DMS53 treated with DMSO at 0.1 percent for 48 hours (cell line): Measurements from ENCODE around the gene CDKL4.
A peak's percentile ranks its signal among the peaks of the same experiment; 100 is the strongest.
"Not testable (repeated sequence)": the region's sequence is repeated elsewhere in the genome, so short reads cannot be mapped to it uniquely, and the experiment has no call there.

ENCODE experiments used
- DNase-seq: peaks from one replicate; lab custom pipeline; 2025; ENCODE audit not compliant: unreplicated experiment; lab: John Stamatoyannopoulos, UW

CDKL4 gene

DNA sequence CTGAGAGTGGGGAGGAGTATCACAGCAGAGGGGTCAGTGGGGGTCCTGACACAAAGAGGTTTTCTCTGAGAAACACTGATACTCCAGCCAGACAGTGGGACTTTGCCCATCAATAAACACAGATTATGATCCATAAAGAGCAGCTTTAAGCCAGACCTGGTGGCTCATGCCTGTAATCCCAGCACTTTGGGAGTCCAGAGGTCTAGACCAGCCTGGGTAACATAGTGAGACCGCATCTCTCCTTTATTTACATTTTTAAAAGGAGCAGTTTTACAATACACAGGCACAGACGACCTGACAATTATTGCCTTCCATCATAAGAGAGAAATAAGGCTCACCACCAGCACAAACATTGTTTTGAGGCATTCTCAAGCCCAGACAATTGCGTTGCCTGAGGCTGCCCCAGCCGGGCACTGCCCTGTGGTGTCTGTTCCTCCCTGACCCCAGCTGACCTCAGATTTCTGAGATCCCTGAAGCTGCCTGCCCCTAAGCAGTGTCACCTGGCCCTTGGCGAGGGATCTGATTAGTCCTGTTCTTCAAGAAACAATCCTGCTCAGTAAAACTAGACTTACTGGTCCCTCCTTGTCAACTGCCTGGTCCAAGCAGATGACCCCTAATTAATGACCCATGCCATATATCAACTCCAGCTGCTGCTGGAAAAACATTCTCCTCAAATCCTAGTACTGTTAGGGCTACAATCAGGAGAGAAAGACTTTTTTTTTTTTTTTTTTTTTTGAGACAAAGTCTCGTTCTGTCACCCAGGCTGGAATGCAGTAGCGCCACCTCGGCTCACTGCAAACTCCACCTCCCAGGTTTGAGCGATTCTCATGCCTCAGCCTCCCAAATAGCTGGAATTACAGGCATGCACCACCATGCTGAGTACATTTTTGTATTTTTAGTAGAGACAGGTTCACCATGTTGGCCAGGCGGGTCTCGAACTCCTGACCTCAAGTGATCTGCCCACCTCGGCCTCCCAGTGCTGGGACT is 63.5 kb downstream of the CDKL4 start:
- DNase-seq = no peak

DNA sequence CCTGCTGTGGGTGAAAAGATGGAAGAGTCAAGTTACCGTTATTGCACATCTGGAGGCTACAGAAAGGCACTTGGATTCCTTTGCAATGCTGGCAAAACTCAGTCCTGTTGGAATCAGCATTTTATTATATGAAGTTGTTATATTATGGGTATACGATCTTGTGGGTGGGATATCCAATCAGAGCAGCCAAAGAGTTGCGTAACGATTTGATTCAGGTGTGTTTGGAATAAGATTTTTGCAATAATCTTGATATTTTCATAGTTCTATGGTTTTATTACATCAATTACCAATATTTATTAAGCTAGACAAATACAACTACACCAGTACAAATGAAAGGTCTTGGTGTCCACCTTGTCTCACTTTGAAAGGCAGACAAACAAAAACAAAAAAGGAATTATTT is 65.0 kb downstream of the CDKL4 start:
- DNase-seq = no peak

DNA sequence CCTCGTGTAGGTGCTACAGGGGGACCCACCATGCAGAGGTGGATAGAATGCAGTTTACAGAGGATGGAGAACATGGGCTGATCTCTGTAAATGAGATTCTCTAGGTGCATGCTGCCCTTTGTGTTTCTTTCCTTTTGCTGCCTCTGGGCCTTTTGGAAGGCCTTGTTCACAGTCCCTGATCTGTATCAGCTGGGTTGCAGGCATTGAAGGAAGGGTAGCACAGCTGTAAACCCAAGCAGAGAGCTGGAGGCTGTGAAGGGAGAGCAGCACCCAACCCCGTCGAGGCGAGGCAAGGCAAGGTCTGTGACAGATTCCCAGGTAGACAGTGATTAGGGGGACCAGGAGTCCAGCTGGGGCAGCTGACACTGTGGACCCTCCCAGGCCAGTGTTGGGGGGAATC is 66.8 kb downstream of the CDKL4 start:
- DNase-seq = no peak

GRCh38 chr2:39175026-39175812 is 68.6 kb downstream of the CDKL4 start:
- no peak for DNase-seq

DNA sequence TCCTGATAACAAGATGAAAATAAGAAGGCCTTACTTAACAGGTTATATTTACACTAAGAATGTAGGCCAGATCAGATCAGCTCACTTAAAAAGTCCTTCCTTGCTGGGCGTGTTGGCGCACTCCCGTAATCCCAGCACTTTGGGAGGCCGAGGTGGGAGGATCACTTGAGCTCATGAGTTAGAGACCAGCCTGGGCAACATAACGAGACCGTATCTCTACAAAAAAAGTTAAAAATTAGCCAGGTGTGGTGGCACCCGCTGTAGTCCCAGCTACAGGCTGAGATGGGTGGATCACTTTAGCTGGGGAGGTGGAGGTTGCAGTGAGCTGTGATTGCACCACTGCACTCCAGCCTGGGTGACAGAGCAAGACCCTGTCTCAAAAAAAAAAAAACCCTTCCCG is 69.7 kb downstream of the CDKL4 start:
- DNase-seq = no peak

DNA sequence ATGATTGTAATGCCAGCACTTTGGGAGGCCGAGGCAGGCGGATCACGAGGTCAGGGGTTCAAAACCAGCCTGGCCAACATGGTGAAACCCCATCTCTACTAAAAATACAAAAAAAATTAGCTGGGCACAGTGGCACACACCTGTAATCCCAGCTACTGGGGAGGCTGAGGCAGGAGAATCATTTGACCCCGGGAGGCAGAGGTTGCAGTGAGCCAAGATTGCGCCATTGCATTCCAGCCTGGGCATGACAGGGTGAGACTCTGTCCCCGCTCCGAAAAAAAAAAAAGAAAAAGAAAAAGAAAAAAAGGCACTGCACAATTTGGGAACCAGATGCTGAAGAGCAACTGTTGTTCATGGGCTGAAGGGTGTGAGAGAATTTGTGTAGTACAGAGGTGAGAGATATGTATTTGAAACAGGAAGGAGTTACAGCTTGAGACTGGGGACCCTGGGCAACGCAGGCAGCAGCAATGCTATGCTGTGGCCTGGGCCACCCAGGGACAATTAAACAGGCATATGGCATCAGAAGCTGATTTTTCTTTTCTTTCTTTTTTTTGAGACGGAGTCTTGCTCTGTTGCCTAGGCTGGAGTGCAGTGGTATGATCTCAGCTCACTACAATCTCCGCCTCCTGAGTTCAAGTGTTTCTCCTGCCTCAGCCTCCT is 71.6 kb downstream of the CDKL4 start:
- DNase-seq = not testable (repeated sequence)

DNA sequence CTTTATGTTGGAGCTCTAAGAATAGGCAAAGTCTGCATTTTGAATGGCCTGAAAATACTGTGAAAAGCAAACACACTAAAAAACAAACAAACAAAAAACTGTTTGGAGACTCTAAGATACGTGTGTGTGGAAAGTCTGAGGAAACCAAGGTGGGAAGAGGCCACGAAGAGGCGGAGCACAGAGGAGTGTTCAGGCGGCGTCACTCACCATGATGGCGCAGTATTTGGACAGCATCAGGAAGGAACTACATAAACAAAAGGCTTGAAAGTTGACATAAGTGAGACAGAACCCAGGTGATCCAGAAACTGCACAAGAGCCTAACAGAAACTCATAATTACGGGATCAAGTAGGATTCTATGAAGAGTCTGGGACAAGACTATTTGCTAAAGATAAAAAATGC is 72.1 kb downstream of the CDKL4 start:
- no peak for DNase-seq

DNA sequence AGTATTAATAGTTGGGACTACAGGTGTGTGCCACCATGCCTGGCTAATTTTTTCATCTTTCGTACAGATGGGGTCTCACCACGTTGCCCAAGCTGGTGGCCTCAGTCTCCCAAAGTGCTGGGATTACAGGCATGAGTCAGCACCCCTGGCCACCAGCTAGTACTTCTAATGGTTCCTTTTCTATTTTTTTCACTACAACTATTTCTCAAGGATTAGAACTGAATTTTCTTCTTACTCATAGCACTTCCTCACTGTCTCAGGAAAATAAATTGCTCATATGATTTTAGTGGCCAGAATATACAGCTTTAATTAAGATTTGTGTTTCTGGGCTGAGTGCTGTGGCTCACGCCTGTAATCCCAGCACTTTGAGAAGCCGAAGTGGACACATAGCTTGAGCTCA is 79.7 kb downstream of the CDKL4 start:
- DNase-seq = no peak

- no peak for DNase-seq
Observed at GRCh38 chr2:39160982-39161381, 82.8 kb downstream of the CDKL4 start.

GRCh38 chr2:39159283-39159682 is 84.5 kb downstream of the CDKL4 start:
- DNase-seq = no peak

GRCh38 chr2:39158351-39158750 is 85.4 kb downstream of the CDKL4 start:
- DNase-seq = no peak

DNA sequence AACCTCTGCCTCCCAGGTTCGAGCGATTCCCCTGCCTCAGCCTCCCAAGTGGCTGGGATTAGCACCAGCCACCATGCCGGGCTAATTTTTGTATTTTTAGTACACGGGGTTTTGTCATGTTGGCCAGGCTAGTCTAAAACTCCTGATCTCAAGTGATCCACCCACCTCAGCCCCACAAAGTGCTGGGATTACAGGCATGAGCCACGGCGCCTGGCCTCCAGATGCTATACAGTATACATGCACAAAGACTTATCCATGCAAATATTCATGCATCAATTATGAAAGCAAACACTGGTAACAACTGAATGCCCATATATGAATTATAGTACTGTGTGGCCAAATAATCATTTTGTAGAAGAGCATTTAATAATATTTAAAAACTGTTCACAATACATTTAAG is 86.9 kb downstream of the CDKL4 start:
- DNase-seq = no peak

DNA sequence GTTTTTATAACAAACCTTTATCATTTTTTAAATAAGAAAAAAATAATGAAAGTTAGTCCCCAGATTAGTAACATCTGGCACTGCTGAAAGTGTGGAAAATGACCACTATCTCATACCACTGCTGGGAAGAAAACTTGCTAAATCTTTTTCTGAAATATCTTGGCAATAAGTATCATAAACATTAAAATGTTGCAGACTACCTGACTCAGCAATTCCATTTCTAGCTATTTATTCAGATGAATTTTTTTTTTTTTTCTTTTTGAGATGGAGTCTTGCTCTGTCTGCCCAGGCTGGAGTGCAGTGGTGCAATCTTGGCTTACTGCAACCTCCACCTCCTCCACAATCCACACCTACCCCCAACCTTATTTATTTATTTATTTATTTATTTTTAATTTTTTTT is 87.7 kb downstream of the CDKL4 start:
- DNase-seq = no peak

GRCh38 chr2:39155573-39155972 is 88.2 kb downstream of the CDKL4 start:
- not testable (repeated sequence) for DNase-seq

- no peak for DNase-seq
Observed at GRCh38 chr2:39154944-39155343, 88.8 kb downstream of the CDKL4 start.

DNA sequence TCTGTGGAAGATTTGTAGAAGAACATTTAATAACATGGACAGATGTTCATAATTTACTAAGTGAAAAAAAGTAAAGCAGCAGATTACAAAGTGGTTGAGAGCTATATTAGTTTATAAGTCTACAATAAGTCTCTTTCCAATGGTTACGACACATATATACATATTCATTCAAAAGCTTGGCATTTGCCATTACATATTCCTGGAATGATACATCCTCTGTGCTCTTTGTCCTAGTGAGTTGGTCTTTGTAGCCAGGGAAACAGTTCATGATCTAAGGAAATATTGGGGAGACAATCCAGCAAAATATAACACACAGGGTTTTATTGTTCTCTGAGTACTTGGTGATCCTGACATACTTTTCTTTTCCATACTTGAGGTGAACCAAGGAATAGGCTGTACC is 90.5 kb downstream of the CDKL4 start:
- DNase-seq = no peak

DNA sequence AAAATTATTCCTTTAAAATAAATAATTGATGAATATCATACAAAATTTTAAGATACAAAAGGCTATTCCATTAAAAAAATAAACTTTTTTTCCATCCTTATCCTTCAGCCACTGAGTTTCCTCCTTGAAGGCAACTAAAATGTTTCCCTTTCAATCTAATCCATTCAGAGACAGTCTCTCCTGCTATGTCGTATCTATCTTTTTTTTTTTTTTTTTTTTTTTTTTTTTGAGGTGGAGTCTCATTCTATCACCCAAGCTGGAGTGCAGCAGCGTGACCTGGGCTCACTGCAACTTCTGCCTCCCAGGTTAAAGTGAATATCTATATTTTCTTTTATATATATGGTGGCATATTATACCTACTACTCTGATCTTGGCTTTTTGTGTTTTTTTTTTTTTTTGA is 91.3 kb downstream of the CDKL4 start:
- DNase-seq = no peak

DNA sequence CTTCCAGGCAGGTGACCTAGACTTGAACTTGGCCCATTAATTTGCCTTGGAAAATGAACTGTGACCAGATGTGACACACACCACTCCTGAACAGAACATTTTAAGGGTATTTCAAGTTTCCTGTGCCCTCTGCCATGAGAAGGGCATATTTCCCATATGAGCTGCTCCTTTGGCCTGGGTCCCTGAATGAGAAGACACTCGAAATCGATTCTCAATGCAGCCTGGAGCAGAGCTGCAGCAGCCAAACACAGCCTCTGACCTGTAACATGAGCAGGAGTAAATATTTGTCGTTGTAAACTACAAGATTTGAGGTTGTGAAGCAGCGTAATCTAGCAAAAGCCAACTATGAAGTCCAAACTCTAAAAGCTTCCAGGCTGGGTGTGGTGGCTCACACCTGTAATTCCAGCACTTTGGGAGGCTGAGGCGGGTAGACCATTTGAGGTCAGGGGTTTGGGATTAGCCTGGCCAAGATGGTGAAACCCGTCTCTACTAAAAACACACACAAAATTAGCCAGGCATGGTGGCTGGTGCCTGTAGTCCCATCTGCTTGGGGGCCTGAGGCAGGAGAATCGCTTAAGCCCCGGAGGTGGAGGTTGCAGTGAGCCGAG is 92.8 kb downstream of the CDKL4 start:
- DNase-seq = peak; percentile 3

DNA sequence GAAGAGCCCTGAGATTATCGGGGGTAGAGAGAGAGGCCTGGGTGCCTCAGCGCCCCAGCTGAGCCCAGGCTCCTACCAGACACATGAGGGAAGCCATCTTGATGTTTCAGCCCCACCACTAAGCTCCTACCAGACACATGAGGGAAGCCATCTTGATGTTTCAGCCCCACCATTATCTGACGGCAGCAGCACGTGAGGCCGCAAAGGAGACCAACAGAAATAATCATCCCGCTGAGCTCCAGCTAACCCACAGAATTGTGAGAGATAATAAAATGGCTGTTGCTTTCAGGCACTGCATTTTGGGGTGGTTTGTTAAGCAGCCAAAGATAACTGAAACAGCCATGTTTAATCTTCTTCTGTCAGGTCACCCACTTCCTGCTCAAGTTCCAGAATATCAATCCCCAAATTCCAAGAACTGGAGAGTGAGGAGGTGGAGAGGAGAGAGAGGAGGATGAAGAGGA is 93.6 kb downstream of the CDKL4 start:
- no peak for DNase-seq

DNA sequence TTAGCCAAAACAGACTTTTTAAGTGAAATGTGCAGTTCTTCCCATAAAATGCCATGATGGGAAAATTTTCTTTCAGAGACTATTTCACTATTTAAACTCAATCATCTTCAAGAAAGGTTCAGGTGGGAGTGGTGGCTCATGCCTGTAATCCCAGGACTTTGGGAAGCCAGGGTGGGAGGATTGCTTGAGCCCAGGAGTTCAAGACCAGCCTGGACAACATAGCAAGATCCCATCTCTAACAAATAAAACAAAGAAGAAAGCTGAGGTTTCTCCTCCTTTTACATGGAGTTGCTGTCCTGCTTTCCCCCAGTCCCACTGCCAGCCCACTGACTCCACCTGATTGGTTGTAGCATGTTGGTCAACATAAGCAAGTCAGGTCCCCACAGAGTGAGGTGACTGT is 97.1 kb downstream of the CDKL4 start:
- no peak for DNase-seq

- no peak for DNase-seq
Observed at GRCh38 chr2:39145906-39146421, 97.8 kb downstream of the CDKL4 start.
